ENCODE data around the gene ASTL. TPM values are rescaled to one million over a fixed set of nuclear protein-coding genes. Genes with fewer than 3 reads are reported as not detected.

Gene ASTL
- total and polyA plus RNA-seq, 9 donors = 0.09 to 0.24 (median 0.18) TPM; not detected in 5

GRCh38 chr2:96174251-96175144 is 36.2 kb upstream of the ASTL start:
- Histone ChIP-seq H3K4me1 (ENCODE audit: control insufficient read depth, insufficient read depth, low read length) (no peaks in the 10 kb centered on the region), H3K36me3 (ENCODE audit: control insufficient read depth, insufficient read depth, low read length) (no peaks in the 10 kb centered on the region), H3K27ac (ENCODE audit: low read length) (no peak overlapping the region), H3K4me3 (ENCODE audit: low read length) (no peak overlapping the region), H3K27me3 (ENCODE audit: control insufficient read depth, insufficient read depth, low read length) (no peaks in the 10 kb centered on the region), H3K9me3 (replicated peaks; ENCODE audit: control insufficient read depth, low read depth, low read length) (no peaks in the 10 kb centered on the region)
- 50% methylated on average over 4 of the region's 8 CpGs for WGBS (ENCODE audit: insufficient coverage)
- DNase-seq = peak; percentile 57

DNA sequence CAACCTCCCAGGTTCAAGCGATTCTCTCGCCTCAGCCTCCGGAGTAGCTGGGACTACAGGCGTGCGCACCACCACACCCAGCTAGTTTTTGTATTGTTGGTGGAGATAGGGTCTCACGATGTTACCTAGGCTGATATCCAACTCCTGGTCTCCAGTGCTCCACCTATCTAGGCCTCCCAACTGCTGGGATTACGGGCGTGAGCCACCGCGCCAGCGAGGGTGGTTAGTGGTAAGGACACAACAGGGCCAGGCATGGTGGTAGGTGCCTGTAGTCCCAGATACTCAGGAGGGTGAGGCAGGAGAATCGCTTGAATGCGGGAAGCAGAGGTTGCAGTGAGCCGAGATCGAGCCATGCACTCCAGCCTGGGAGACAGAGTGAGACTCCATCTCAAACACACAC is 33.5 kb upstream of the ASTL start:
- Histone ChIP-seq H3K4me1 (ENCODE audit: control insufficient read depth, insufficient read depth, low read length) (no peaks in the 10 kb centered on the region), H3K4me3 (ENCODE audit: low read length) (no peak overlapping the region), H3K27me3 (ENCODE audit: control insufficient read depth, insufficient read depth, low read length) (no peaks in the 10 kb centered on the region), H3K9me3 (replicated peaks; ENCODE audit: control insufficient read depth, low read depth, low read length) (no peaks in the 10 kb centered on the region), H3K36me3 (ENCODE audit: control insufficient read depth, insufficient read depth, low read length) (no peaks in the 10 kb centered on the region), H3K27ac (ENCODE audit: low read length) (no peak overlapping the region)
- DNase-seq = no peak
- WGBS (ENCODE audit: insufficient coverage) = 94% methylated on average over 7 of the region's 15 CpGs

- no CpG with 5 or more reads among the region's 3 CpGs for WGBS (ENCODE audit: insufficient coverage)
- H3K27me3 ChIP-seq (ENCODE audit: control insufficient read depth, insufficient read depth, low read length) = no peaks in the 10 kb centered on the region
- H3K4me1 ChIP-seq (ENCODE audit: control insufficient read depth, insufficient read depth, low read length) = no peaks in the 10 kb centered on the region
- H3K27ac ChIP-seq (ENCODE audit: low read length) = no peak overlapping the region
- no peak for DNase-seq
- H3K4me3 ChIP-seq (ENCODE audit: low read length) = no peak overlapping the region
- no peaks in the 10 kb centered on the region for H3K36me3 ChIP-seq (ENCODE audit: control insufficient read depth, insufficient read depth, low read length)
- no peaks in the 10 kb centered on the region for H3K9me3 ChIP-seq (replicated peaks; ENCODE audit: control insufficient read depth, low read depth, low read length)
Observed at GRCh38 chr2:96170626-96171025, 32.3 kb upstream of the ASTL start.

GRCh38 chr2:96169868-96170507 is 31.7 kb upstream of the ASTL start:
- Histone ChIP-seq H3K4me3 (ENCODE audit: low read length) (no peak overlapping the region), H3K9me3 (replicated peaks; ENCODE audit: control insufficient read depth, low read depth, low read length) (no peaks in the 10 kb centered on the region), H3K27ac (ENCODE audit: low read length) (no peak overlapping the region), H3K4me1 (ENCODE audit: control insufficient read depth, insufficient read depth, low read length) (no peaks in the 10 kb centered on the region), H3K27me3 (ENCODE audit: control insufficient read depth, insufficient read depth, low read length) (no peaks in the 10 kb centered on the region), H3K36me3 (ENCODE audit: control insufficient read depth, insufficient read depth, low read length) (no peaks in the 10 kb centered on the region)
- DNase-seq = no peak
- whole genome bisulfite sequencing (ENCODE audit: insufficient coverage) = no CpG with 5 or more reads among the region's 2 CpGs

DNA sequence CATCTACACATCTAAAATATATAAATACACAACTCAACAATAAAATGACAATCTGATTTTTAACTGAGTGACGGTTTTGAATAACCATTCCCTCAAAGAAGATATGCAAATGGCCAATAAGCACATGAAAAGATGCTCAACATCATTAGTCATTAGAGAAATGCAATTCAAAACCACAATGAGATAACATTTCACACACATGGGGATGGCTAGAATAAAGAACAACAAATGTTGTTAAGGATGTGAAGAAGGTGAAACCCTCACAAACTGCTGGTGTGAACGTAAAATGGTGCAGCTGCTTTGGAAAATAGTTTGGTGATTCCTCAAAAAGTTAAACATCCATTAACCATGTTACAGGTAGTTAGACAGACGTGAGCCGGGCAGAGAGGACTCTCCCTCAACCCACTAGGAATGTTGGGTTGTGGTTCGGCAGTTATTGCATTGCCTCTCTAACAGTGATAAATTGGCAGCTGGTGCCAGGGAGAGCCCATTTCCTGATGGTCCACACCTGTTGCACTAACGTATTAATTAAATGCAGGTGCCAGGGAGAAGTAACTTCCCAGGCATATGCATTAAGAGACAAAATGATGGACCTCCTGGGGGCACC is 29.2 kb upstream of the ASTL start:
- Histone ChIP-seq H3K4me1 (ENCODE audit: control insufficient read depth, insufficient read depth, low read length) (peaks cover 18% of the 10 kb centered on the region), H3K27ac (ENCODE audit: low read length) (no peak overlapping the region), H3K4me3 (ENCODE audit: low read length) (no peak overlapping the region), H3K27me3 (ENCODE audit: control insufficient read depth, insufficient read depth, low read length) (no peaks in the 10 kb centered on the region), H3K9me3 (replicated peaks; ENCODE audit: control insufficient read depth, low read depth, low read length) (no peaks in the 10 kb centered on the region), H3K36me3 (ENCODE audit: control insufficient read depth, insufficient read depth, low read length) (no peaks in the 10 kb centered on the region)
- 0% methylated on average over 1 of the region's 6 CpGs for WGBS (ENCODE audit: insufficient coverage)
- DNase-seq = no peak

DNA sequence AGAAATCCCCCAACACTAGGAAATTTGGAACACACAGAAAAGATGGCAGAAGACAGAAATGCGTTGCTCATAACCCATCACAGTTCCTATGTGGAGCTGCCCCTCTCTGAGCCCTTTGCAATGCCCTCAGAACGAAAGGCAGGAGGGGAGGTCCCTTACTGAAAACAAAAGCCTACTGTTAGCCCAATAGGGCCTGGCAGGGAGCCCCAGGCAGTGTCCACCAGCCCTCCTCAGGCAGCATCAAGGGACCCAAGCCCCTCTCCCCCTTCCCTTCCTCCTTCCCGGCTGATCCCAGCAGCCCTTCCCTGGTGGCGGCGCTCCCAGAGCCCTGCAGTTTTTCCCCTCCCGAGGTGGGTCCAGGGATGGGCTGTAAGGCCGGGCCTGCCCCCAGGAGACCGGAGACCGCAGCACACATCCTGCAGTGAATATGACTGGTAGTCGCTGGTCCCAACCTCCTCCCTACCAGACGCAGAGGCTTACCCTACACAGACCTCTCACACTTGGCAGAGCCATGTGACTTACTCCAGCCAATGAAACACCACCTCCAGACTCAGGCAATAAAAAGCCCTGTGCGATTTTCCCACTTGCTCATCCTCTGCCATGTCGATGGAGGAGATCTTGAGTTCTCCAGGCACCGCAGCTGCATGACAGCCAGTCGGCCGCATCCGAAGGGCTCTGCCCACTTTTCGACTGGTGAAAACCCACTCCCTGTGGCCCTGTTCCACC is 26.3 kb upstream of the ASTL start:
- 43% methylated on average over 13 of the region's 18 CpGs for WGBS (ENCODE audit: insufficient coverage)
- no peak for DNase-seq
- H3K4me1 ChIP-seq (ENCODE audit: control insufficient read depth, insufficient read depth, low read length) = peaks cover 18% of the 10 kb centered on the region
- no peaks in the 10 kb centered on the region for H3K36me3 ChIP-seq (ENCODE audit: control insufficient read depth, insufficient read depth, low read length)
- H3K4me3 ChIP-seq (ENCODE audit: low read length) = no peak overlapping the region
- peak overlapping the region; percentile 31 for H3K27ac ChIP-seq (ENCODE audit: low read length)
- H3K9me3 ChIP-seq (replicated peaks; ENCODE audit: control insufficient read depth, low read depth, low read length) = no peaks in the 10 kb centered on the region
- no peaks in the 10 kb centered on the region for H3K27me3 ChIP-seq (ENCODE audit: control insufficient read depth, insufficient read depth, low read length)

GRCh38 chr2:96163768-96164429 is 25.6 kb upstream of the ASTL start:
- H3K9me3 ChIP-seq (replicated peaks; ENCODE audit: control insufficient read depth, low read depth, low read length) = no peaks in the 10 kb centered on the region
- peak; percentile 47 for DNase-seq
- peak overlapping the region; percentile 47 for H3K27ac ChIP-seq (ENCODE audit: low read length)
- H3K27me3 ChIP-seq (ENCODE audit: control insufficient read depth, insufficient read depth, low read length) = no peaks in the 10 kb centered on the region
- H3K4me1 ChIP-seq (ENCODE audit: control insufficient read depth, insufficient read depth, low read length) = peaks cover 18% of the 10 kb centered on the region
- WGBS (ENCODE audit: insufficient coverage) = 31% methylated on average over 6 of the region's 13 CpGs
- no peak overlapping the region for H3K4me3 ChIP-seq (ENCODE audit: low read length)
- H3K36me3 ChIP-seq (ENCODE audit: control insufficient read depth, insufficient read depth, low read length) = no peaks in the 10 kb centered on the region

DNA sequence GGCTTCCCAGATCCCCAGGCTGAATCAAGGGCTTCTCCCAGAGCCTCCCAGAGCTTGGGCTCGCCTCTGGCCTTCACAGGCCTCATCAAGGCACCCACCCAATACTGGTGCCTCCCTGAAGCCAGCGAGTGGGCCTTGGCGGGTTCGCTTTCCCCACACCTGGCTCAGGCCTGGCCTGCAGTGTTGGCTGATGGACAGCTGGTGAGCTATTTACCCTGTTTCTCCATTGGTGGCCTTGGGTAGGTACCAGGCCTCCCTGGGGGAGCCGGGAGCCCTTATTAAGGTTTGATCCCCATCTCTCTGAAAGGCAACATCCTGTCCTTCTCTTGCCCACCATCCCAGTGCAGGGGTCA is 25.1 kb upstream of the ASTL start:
- H3K4me1 ChIP-seq (ENCODE audit: control insufficient read depth, insufficient read depth, low read length) = peaks cover 24% of the 10 kb centered on the region
- H3K9me3 ChIP-seq (replicated peaks; ENCODE audit: control insufficient read depth, low read depth, low read length) = no peaks in the 10 kb centered on the region
- H3K27ac ChIP-seq (ENCODE audit: low read length) = peak overlapping the region; percentile 47
- no peaks in the 10 kb centered on the region for H3K27me3 ChIP-seq (ENCODE audit: control insufficient read depth, insufficient read depth, low read length)
- H3K36me3 ChIP-seq (ENCODE audit: control insufficient read depth, insufficient read depth, low read length) = no peaks in the 10 kb centered on the region
- DNase-seq = no peak
- WGBS (ENCODE audit: insufficient coverage) = 40% methylated on average over 1 of the region's 5 CpGs
- H3K4me3 ChIP-seq (ENCODE audit: low read length) = no peak overlapping the region

- H3K36me3 ChIP-seq (ENCODE audit: control insufficient read depth, insufficient read depth, low read length) = no peaks in the 10 kb centered on the region
- no peak for DNase-seq
- H3K27me3 ChIP-seq (ENCODE audit: control insufficient read depth, insufficient read depth, low read length) = no peaks in the 10 kb centered on the region
- WGBS (ENCODE audit: insufficient coverage) = no CpG with 5 or more reads among the region's 5 CpGs
- H3K4me3 ChIP-seq (ENCODE audit: low read length) = no peak overlapping the region
- no peak overlapping the region for H3K27ac ChIP-seq (ENCODE audit: low read length)
- H3K4me1 ChIP-seq (ENCODE audit: control insufficient read depth, insufficient read depth, low read length) = peaks cover 32% of the 10 kb centered on the region
- H3K9me3 ChIP-seq (replicated peaks; ENCODE audit: control insufficient read depth, low read depth, low read length) = no peaks in the 10 kb centered on the region
Observed at GRCh38 chr2:96161898-96162297, 23.6 kb upstream of the ASTL start.

All from muscle of leg (tissue), 11 donors.